GM19099 (cell line): ENCODE data around the gene ASCC3.

ENCODE experiments used
- POLR2A ChIP-seq: IDR thresholded peaks from 3 replicates; pipeline ENCODE4 v1.6.1; 2011; ENCODE audit warnings: low read depth; ENCODE audit not compliant: insufficient read length; ENCODE audit errors: extremely low read depth

The ASCC3 gene

GRCh38 chr6:100685747-100686146 lies 195.4 kb downstream of the ASCC3 start:
- no peak for TF ChIP-seq POLR2A

GRCh38 chr6:100680163-100680562 lies 201.0 kb downstream of the ASCC3 start:
- TF ChIP-seq POLR2A: no peak

GRCh38 chr6:100678027-100678426 lies 203.1 kb downstream of the ASCC3 start:
- no peak for TF ChIP-seq POLR2A

GRCh38 chr6:100677240-100677639 lies 203.9 kb downstream of the ASCC3 start:
- TF ChIP-seq POLR2A: no peak

GRCh38 chr6:100673641-100674040 lies 207.5 kb downstream of the ASCC3 start:
- no peak for TF ChIP-seq POLR2A

- no peak for TF ChIP-seq POLR2A
Measured at GRCh38 chr6:100671740-100672139, 209.4 kb downstream of the ASCC3 start.

- no peak for TF ChIP-seq POLR2A
Measured at GRCh38 chr6:100670056-100670455, 211.1 kb downstream of the ASCC3 start.

- no peak for TF ChIP-seq POLR2A
Measured at GRCh38 chr6:100665041-100665380, 216.1 kb downstream of the ASCC3 start.

- TF ChIP-seq POLR2A: no peak
Measured at GRCh38 chr6:100664274-100665040, 216.7 kb downstream of the ASCC3 start.

- no peak for TF ChIP-seq POLR2A
Measured at GRCh38 chr6:100663219-100663863, 217.8 kb downstream of the ASCC3 start.

GRCh38 chr6:100662264-100662663 lies 218.9 kb downstream of the ASCC3 start:
- TF ChIP-seq POLR2A: no peak

- no peak for TF ChIP-seq POLR2A
Measured at GRCh38 chr6:100658486-100658885, 222.6 kb downstream of the ASCC3 start.

GRCh38 chr6:100657678-100658330 lies 223.3 kb downstream of the ASCC3 start:
- TF ChIP-seq POLR2A: no peak

- TF ChIP-seq POLR2A: no peak
Measured at GRCh38 chr6:100633096-100633777, 247.9 kb downstream of the ASCC3 start.

GRCh38 chr6:100630536-100630935 lies 250.6 kb downstream of the ASCC3 start:
- TF ChIP-seq POLR2A: no peak
